Measurements from ENCODE around the gene CPT1B. TPM values are rescaled to one million over a fixed set of nuclear protein-coding genes. Genes with fewer than 3 reads are reported as not detected.

The CPT1B gene
- total and polyA plus RNA-seq, 2 of the 8 experiments (the other 6 are each of a cell fraction or from before 2014, with no cell fraction given) = 34.2 to 36.2 TPM

GRCh38 chr22:50527921-50528681 is 50.1 kb downstream of the CPT1B start:
- ChIA-PET POLR2A (ENCODE audit: partially characterized antibody) (interaction anchor here (0.6 to 1.5 kb wide), 6 partner anchors 9 to 37 kb away, joined by 3 to 7 read pairs (median 3); partner anchors contain the start of genes LMF2 and NCAPH2), CTCF (ENCODE audit: partially characterized antibody) (interaction anchor here (0.6 to 1.5 kb wide), 3 partner anchors 10 to 57 kb away, joined by 3 to 4 read pairs (median 4); no protein-coding TSS in a partner anchor)
- no peak overlapping the region for H4K91ac ChIP-seq (replicated peaks; ENCODE audit: insufficient read length, low read length)
- H2BK5ac ChIP-seq (ENCODE audit: low read depth, low read length) = no peak overlapping the region
- H2BK12ac ChIP-seq (ENCODE audit: low read depth, low read length) = no peak overlapping the region
- no peak overlapping the region for H3K23ac ChIP-seq (ENCODE audit: insufficient read length)
- WGBS, 2 experiments (ENCODE audit: extremely low coverage in 1 of 2, insufficient coverage in 1 of 2, insufficient read length in 1 of 2, insufficient replicate concordance in 2 of 2, low coverage in 1 of 2, low lambda C conversion rate in 2 of 2, missing lambda C conversion rate in 1 of 2) = 87% methylated on average over 16 of the region's 18 CpGs; no CpG with 5 or more reads in 1 of the 2 experiments
- H2AK5ac ChIP-seq (ENCODE audit: low read depth, low read length) = no peak overlapping the region
- H3K27ac ChIP-seq (ENCODE audit: low read depth, low read length) = no peak overlapping the region
- H3K79me2 ChIP-seq (ENCODE audit: control insufficient read depth in 1 of 2, insufficient read depth in 2 of 2, low read length in 2 of 2) = no peaks in the 10 kb centered on the region
- H2BK15ac ChIP-seq (ENCODE audit: low read length) = no peak overlapping the region
- no peak overlapping the region for H2BK20ac ChIP-seq (ENCODE audit: low read length)
- H3K4me2 ChIP-seq (ENCODE audit: insufficient read depth in 1 of 2, low read depth in 2 of 2, low read length in 2 of 2) = no peak overlapping the region
- no peak overlapping the region for H4K5ac ChIP-seq (ENCODE audit: insufficient read length, low read depth, low read length)
- H3K79me1 ChIP-seq (ENCODE audit: low read depth, low read length) = no peaks in the 10 kb centered on the region
- H3K9ac ChIP-seq (replicated peaks in 1 of 4; ENCODE audit: extremely low read depth in 1 of 4, low read depth in 3 of 4, low read length in 3 of 4) = no peak overlapping the region
- H2AFZ ChIP-seq (ENCODE audit: low read length) = no peak overlapping the region
- peaks cover 5 to 23% of the 10 kb centered on the region in 2 experiments for H4K20me1 ChIP-seq (replicated peaks in 1 of 2; ENCODE audit: control insufficient read depth in 1 of 2, insufficient read depth in 2 of 2, low read length in 2 of 2)
- no peak overlapping the region for H3K18ac ChIP-seq (ENCODE audit: extremely low read depth, low read length)
- no peak overlapping the region for H3K14ac ChIP-seq (ENCODE audit: insufficient read length)
- peaks cover 43 to 65% (median 57%) of the 10 kb centered on the region in 4 experiments for H3K27me3 ChIP-seq (replicated peaks in 1 of 4; ENCODE audit: control insufficient read depth in 3 of 4, extremely low read depth in 1 of 4, insufficient read depth in 3 of 4, low read length in 3 of 4)
- no peak overlapping the region for H2BK120ac ChIP-seq (replicated peaks; ENCODE audit: low read depth, low read length)
- H3K4ac ChIP-seq (replicated peaks; ENCODE audit: insufficient read length, low read depth, low read length) = no peak overlapping the region
- DNase-seq (ENCODE audit: low read depth in 1 of 2, low spot score in 2 of 2) = no peak
- H3K23me2 ChIP-seq (ENCODE audit: low read depth, low read length) = peaks cover 34% of the 10 kb centered on the region; the same call in 1 of the 2 replicates
- no peak overlapping the region for H4K8ac ChIP-seq (ENCODE audit: extremely low read depth, insufficient read depth, low read length)
- H3K56ac ChIP-seq (replicated peaks; ENCODE audit: insufficient read length, low read depth, low read length) = no peak overlapping the region
- no peaks in the 10 kb centered on the region for H3K9me3 ChIP-seq (ENCODE audit: insufficient read depth in 2 of 2, low read depth in 1 of 2, low read length in 1 of 2)
- no peak for FAIRE-seq
- H3K4me3 ChIP-seq (ENCODE audit: extremely low read depth in 1 of 4, insufficient read depth in 2 of 4, low read depth in 3 of 4, low read length in 4 of 4) = no peak overlapping the region
- H3K4me1 ChIP-seq (replicated peaks in 1 of 4; ENCODE audit: control insufficient read depth in 3 of 4, insufficient read depth in 4 of 4, low read length in 3 of 4) = peaks cover 0 to 26% (median 12%) of the 10 kb centered on the region in 4 experiments; a peak in 5 of 7 replicates
- peaks cover 0 to 9% (median 6%) of the 10 kb centered on the region in 4 experiments; a peak in 5 of 8 replicates for H3K36me3 ChIP-seq (ENCODE audit: control insufficient read depth in 2 of 4, insufficient read depth in 4 of 4, low read length in 3 of 4)
- TF ChIP-seq TAF7 (optimal IDR thresholded peaks at IDR 0.05; ENCODE audit: borderline replicate concordance, low read depth, low read length) (no peak), RNF2 (IDR thresholded peaks at IDR 0.05; ENCODE audit: borderline replicate concordance, low read depth, low read length, missing control alignments, poor library complexity, severe bottlenecking) (no peak), CEBPB (IDR thresholded peaks at IDR 0.05; ENCODE audit: low read depth, low read length) (no peak), EZH2 (IDR thresholded peaks at IDR 0.05; ENCODE audit: low read depth, low read length, severe bottlenecking) (no peak), RFX5 (IDR thresholded peaks at IDR 0.05; ENCODE audit: borderline replicate concordance, low read depth, low read length) (no peak), YY1 (IDR thresholded peaks at IDR 0.05; ENCODE audit: low read depth, low read length) (no peak)
- TF ChIP-seq, protein P1, sequence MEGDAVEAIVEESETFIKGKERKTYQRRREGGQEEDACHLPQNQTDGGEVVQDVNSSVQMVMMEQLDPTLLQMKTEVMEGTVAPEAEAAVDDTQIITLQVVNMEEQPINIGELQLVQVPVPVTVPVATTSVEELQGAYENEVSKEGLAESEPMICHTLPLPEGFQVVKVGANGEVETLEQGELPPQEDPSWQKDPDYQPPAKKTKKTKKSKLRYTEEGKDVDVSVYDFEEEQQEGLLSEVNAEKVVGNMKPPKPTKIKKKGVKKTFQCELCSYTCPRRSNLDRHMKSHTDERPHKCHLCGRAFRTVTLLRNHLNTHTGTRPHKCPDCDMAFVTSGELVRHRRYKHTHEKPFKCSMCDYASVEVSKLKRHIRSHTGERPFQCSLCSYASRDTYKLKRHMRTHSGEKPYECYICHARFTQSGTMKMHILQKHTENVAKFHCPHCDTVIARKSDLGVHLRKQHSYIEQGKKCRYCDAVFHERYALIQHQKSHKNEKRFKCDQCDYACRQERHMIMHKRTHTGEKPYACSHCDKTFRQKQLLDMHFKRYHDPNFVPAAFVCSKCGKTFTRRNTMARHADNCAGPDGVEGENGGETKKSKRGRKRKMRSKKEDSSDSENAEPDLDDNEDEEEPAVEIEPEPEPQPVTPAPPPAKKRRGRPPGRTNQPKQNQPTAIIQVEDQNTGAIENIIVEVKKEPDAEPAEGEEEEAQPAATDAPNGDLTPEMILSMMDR (IDR thresholded peaks at IDR 0.05; ENCODE audit: control extremely low read depth in 1 of 3, insufficient read depth in 1 of 3, low read depth in 1 of 3, low read length in 3 of 3) = no peak
- TF ChIP-seq, protein P2, sequence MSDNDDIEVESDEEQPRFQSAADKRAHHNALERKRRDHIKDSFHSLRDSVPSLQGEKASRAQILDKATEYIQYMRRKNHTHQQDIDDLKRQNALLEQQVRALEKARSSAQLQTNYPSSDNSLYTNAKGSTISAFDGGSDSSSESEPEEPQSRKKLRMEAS (IDR thresholded peaks at IDR 0.05) = no peak
